ENCODE results near the gene ARHGEF9. TPM values are rescaled to one million over a fixed set of nuclear protein-coding genes. Genes with fewer than 3 reads are reported as not detected.

The ARHGEF9 gene
- total RNA-seq, 4 donors from 2014 or later, result 16.2 to 34.9 (median 24.4) TPM

DNA sequence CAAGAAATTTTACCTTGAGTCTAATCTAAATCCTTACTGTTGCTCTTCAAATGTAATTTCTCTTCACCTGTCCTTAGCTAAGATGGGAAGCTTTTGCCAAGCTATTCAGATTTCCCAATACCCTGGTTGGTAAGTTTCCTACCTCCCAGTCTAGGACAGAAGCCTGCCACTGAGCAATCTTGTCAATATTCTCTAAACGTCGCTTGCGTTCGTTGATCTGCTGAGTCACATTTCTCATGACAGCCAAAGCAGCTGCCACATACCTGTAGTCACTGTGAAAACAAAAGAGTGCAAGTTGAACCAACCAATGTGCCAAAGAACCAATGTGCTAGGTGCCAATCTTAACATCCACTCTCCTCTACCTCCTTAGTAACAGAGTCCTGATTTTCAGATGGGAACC lies 111.1 kb downstream of the ARHGEF9 start:
- Histone ChIP-seq H3K27me3 (no peaks in the 10 kb centered on the region), H3K4me1 (no peaks in the 10 kb centered on the region), H3K36me3 (no peaks in the 10 kb centered on the region), H3K9me3 (no peaks in the 10 kb centered on the region), H3K27ac (no peak overlapping the region), H3K4me3 (no peak overlapping the region)
- intact Hi-C loops (cut with DNase I; ENCODE audit: low total_unique reads), result no loop called here
- DNase-seq, result no peak
- no peak for TF ChIP-seq POLR2A (IDR thresholded peaks at IDR 0.05)
- TF ChIP-seq, protein P1, sequence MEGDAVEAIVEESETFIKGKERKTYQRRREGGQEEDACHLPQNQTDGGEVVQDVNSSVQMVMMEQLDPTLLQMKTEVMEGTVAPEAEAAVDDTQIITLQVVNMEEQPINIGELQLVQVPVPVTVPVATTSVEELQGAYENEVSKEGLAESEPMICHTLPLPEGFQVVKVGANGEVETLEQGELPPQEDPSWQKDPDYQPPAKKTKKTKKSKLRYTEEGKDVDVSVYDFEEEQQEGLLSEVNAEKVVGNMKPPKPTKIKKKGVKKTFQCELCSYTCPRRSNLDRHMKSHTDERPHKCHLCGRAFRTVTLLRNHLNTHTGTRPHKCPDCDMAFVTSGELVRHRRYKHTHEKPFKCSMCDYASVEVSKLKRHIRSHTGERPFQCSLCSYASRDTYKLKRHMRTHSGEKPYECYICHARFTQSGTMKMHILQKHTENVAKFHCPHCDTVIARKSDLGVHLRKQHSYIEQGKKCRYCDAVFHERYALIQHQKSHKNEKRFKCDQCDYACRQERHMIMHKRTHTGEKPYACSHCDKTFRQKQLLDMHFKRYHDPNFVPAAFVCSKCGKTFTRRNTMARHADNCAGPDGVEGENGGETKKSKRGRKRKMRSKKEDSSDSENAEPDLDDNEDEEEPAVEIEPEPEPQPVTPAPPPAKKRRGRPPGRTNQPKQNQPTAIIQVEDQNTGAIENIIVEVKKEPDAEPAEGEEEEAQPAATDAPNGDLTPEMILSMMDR (IDR thresholded peaks at IDR 0.05), result no peak

DNA sequence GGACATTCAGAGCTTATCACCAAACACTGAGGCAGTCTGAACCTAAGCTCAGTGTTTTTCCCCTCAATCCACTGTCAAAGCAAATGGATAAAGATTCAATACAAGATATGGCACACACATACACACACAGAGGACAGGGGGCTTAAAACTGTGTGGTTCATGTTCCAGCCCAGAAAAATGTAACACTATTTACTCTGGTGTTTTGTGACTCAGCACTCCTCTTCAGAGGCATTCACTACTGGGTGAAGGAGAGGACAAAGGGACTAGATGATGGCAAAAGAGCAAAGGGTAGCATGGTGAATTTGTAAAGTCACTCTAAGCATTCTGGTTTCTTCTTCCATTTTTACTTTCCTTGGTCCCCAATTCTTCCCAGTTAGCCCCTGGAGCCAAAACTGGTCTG lies 120.3 kb downstream of the ARHGEF9 start:
- no peak for TF ChIP-seq POLR2A (IDR thresholded peaks at IDR 0.05)
- Histone ChIP-seq H3K4me1 (no peaks in the 10 kb centered on the region), H3K9me3 (no peaks in the 10 kb centered on the region), H3K36me3 (no peaks in the 10 kb centered on the region), H3K4me3 (no peak overlapping the region), H3K27ac (no peak overlapping the region), H3K27me3 (no peaks in the 10 kb centered on the region)
- intact Hi-C loops (cut with DNase I; ENCODE audit: low total_unique reads), result no loop called here
- no peak for DNase-seq

DNA sequence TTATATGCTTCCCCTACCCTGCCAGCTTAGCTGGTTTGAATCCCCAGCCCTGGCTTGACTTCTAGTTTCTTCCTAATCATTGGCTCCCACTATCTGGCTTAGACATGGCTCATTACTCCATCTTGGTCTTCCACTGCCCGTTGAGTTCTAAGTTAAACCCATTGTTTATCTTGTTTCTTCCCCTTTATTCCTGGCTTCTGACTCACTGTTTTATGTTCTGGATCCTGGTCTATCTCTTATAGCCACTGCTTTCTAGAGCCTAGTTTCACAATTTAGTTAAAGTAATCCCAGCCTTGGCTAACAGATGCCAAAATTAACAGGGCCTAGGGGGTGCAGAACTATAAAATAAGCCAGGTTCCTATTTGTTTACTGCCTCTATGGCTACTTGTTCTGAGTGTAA lies 120.9 kb downstream of the ARHGEF9 start:
- Histone ChIP-seq H3K27me3 (no peaks in the 10 kb centered on the region), H3K27ac (no peak overlapping the region), H3K36me3 (no peaks in the 10 kb centered on the region), H3K9me3 (no peaks in the 10 kb centered on the region), H3K4me1 (no peaks in the 10 kb centered on the region), H3K4me3 (no peak overlapping the region)
- TF ChIP-seq POLR2A (IDR thresholded peaks at IDR 0.05), result no peak
- intact Hi-C loops (cut with DNase I; ENCODE audit: low total_unique reads), result no loop called here
- no peak for DNase-seq

DNA sequence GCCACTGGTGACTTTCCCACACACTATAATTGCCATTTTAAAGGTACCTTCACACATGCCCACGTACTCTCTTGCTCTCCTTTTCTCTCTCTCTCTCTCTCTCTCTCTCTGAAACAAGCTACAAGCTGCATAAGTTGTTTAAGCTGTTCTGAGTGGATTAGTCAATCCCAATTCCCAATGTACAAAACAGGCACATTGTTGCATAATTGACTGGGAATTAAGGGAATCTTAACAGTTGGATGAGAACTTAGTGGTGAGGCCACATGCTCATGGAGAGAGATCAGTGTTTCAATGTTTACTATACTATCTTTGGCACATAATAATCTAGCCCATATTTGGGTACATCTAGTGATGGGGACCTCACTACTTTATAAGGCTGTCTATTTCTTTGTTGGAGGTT lies 123.3 kb downstream of the ARHGEF9 start:
- H3K4me3 ChIP-seq, result no peak overlapping the region
- H3K27me3 ChIP-seq, result no peaks in the 10 kb centered on the region
- TF ChIP-seq POLR2A (IDR thresholded peaks at IDR 0.05), result no peak
- TF ChIP-seq, protein P1 (IDR thresholded peaks at IDR 0.05), result no peak
- DNase-seq, result no peak
- H3K27ac ChIP-seq, result no peak overlapping the region
- H3K9me3 ChIP-seq, result no peaks in the 10 kb centered on the region
- no peaks in the 10 kb centered on the region for H3K4me1 ChIP-seq
- intact Hi-C loops (cut with DNase I; ENCODE audit: low total_unique reads), result no loop called here
- H3K36me3 ChIP-seq, result no peaks in the 10 kb centered on the region

DNA sequence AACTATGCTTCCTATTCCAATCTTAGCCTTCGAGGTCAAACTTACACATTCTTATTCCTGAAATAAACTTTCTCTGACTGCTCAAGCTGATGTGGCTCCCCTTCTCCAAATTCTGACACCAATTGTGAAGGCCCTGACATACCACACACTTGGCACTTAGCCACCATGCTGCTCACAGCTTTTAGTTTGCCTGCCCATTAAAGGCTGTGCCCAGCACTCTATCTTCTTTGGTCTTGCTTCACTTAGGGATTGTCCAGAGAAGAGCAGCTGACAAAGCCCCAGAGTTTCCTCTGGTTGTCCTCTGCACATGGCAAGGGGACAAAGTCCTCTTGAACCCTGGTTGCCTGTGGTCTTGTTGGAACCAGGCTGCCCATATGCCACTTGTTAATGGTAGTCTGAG lies 126.1 kb downstream of the ARHGEF9 start:
- intact Hi-C loops (cut with DNase I; ENCODE audit: low total_unique reads), result no loop called here
- DNase-seq, result no peak
- no peak for TF ChIP-seq POLR2A (IDR thresholded peaks at IDR 0.05)
- TF ChIP-seq, protein P1 (IDR thresholded peaks at IDR 0.05), result no peak
- Histone ChIP-seq H3K36me3 (no peaks in the 10 kb centered on the region), H3K27ac (no peak overlapping the region), H3K4me3 (no peak overlapping the region), H3K4me1 (no peaks in the 10 kb centered on the region), H3K27me3 (no peaks in the 10 kb centered on the region), H3K9me3 (no peaks in the 10 kb centered on the region)

DNA sequence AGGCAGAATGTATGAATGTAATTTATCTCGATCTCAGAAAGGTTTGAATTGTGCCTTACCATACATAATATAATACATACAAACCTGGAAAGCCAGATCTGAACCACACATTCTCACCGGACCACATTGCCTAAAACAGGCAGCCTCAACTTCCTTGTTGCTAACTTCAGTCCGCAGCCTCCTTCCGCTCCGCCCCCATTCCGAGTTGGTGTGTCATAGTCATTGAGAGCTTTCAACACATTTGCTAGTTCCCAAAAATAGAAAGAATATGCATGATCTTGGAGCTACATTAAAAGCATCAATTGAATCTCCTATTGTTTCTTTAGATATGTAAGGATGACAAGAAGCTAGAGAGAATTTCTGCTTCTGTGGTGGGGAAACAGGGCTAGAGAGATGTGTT lies 127.2 kb downstream of the ARHGEF9 start:
- Histone ChIP-seq H3K4me1 (no peaks in the 10 kb centered on the region), H3K4me3 (no peak overlapping the region), H3K27me3 (no peaks in the 10 kb centered on the region), H3K9me3 (no peaks in the 10 kb centered on the region), H3K36me3 (no peaks in the 10 kb centered on the region), H3K27ac (peak overlapping the region in 1 of 2 donors; percentile 14)
- TF ChIP-seq, protein P1 (IDR thresholded peaks at IDR 0.05), result no peak
- TF ChIP-seq POLR2A (IDR thresholded peaks at IDR 0.05), result no peak
- peak; percentile 45 to 55 for DNase-seq
- intact Hi-C loops (cut with DNase I; ENCODE audit: low total_unique reads), result no loop called here

Data from uterus (tissue), 4 donors.